WTC11 (cell line): ENCODE measurements around the gene NEK7.

Experiments
- CTCF ChIP-seq: fragments of 200-600 bp; IDR thresholded peaks from 2 replicates; pipeline ENCODE4 v1.8.0; 2022; ENCODE audit warnings: antibody characterized with exemption
- GRHL2 ChIP-seq: fragments of 250-450 bp; sonication (Bioruptor Pico); IDR thresholded peaks from 2 replicates; pipeline ENCODE4 v1.8.0; 2022; ENCODE audit warnings: mild to moderate bottlenecking, moderate library complexity; ENCODE audit not compliant: insufficient replicate concordance, severe bottlenecking
- JUN ChIP-seq: sonication (generic); formaldehyde crosslinking; IDR thresholded peaks from 2 replicates; pipeline ENCODE4 v1.8.0; 2023; ENCODE audit warnings: mild to moderate bottlenecking, missing genetic modification reagents
- USF2 ChIP-seq: sonication (generic); formaldehyde crosslinking; IDR thresholded peaks from 2 replicates; pipeline ENCODE4 v1.8.1; 2023; ENCODE audit warnings: mild to moderate bottlenecking, missing genetic modification reagents, moderate library complexity

GRCh38 chr1:198128533-198128932, 28.3 kb upstream of the NEK7 start:
- TF ChIP-seq CTCF, result no peak
- TF ChIP-seq JUN (CRISPR knock-in tag), result no peak
- TF ChIP-seq USF2, result no peak
- TF ChIP-seq GRHL2, result no peak
